ENCODE results near the gene ASMTL.

ASMTL gene

GRCh38 chrX:1419545-1420355, 33.0 kb downstream of the ASMTL start:
- TF ChIP-seq, protein P1, sequence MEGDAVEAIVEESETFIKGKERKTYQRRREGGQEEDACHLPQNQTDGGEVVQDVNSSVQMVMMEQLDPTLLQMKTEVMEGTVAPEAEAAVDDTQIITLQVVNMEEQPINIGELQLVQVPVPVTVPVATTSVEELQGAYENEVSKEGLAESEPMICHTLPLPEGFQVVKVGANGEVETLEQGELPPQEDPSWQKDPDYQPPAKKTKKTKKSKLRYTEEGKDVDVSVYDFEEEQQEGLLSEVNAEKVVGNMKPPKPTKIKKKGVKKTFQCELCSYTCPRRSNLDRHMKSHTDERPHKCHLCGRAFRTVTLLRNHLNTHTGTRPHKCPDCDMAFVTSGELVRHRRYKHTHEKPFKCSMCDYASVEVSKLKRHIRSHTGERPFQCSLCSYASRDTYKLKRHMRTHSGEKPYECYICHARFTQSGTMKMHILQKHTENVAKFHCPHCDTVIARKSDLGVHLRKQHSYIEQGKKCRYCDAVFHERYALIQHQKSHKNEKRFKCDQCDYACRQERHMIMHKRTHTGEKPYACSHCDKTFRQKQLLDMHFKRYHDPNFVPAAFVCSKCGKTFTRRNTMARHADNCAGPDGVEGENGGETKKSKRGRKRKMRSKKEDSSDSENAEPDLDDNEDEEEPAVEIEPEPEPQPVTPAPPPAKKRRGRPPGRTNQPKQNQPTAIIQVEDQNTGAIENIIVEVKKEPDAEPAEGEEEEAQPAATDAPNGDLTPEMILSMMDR (IDR thresholded peaks at IDR 0.05; ENCODE audit: low read depth, low read length), result no peak
- no peak for DNase-seq
- Histone ChIP-seq H3K36me3 (peaks cover 42% of the 10 kb centered on the region), H3K27ac (peak overlapping the region; percentile 33), H3K27me3 (ENCODE audit: insufficient read depth, low read depth, severe bottlenecking) (no peaks in the 10 kb centered on the region), H3K4me3 (ENCODE audit: low read depth, low read length) (no peak overlapping the region), H3K9me3 (ENCODE audit: severe bottlenecking) (peaks cover 8% of the 10 kb centered on the region)

GRCh38 chrX:1418901-1419544, 33.7 kb downstream of the ASMTL start:
- DNase-seq, result no peak
- TF ChIP-seq, protein P1 (IDR thresholded peaks at IDR 0.05; ENCODE audit: low read depth, low read length), result no peak
- peak overlapping the region; percentile 33 for H3K27ac ChIP-seq
- H3K36me3 ChIP-seq, result peaks cover 48% of the 10 kb centered on the region
- peaks cover 8% of the 10 kb centered on the region for H3K9me3 ChIP-seq (ENCODE audit: severe bottlenecking)
- H3K27me3 ChIP-seq (ENCODE audit: insufficient read depth, low read depth, severe bottlenecking), result no peaks in the 10 kb centered on the region
- no peak overlapping the region for H3K4me3 ChIP-seq (ENCODE audit: low read depth, low read length)

- H3K27ac ChIP-seq, result no peak overlapping the region
- H3K36me3 ChIP-seq, result peaks cover 53% of the 10 kb centered on the region
- H3K4me3 ChIP-seq (ENCODE audit: low read depth, low read length), result no peak overlapping the region
- no peaks in the 10 kb centered on the region for H3K27me3 ChIP-seq (ENCODE audit: insufficient read depth, low read depth, severe bottlenecking)
- no peak for DNase-seq
- TF ChIP-seq, protein P1 (IDR thresholded peaks at IDR 0.05; ENCODE audit: low read depth, low read length), result no peak
- peaks cover 8% of the 10 kb centered on the region for H3K9me3 ChIP-seq (ENCODE audit: severe bottlenecking)
Observed at GRCh38 chrX:1417921-1418771, 34.6 kb downstream of the ASMTL start.

DNA sequence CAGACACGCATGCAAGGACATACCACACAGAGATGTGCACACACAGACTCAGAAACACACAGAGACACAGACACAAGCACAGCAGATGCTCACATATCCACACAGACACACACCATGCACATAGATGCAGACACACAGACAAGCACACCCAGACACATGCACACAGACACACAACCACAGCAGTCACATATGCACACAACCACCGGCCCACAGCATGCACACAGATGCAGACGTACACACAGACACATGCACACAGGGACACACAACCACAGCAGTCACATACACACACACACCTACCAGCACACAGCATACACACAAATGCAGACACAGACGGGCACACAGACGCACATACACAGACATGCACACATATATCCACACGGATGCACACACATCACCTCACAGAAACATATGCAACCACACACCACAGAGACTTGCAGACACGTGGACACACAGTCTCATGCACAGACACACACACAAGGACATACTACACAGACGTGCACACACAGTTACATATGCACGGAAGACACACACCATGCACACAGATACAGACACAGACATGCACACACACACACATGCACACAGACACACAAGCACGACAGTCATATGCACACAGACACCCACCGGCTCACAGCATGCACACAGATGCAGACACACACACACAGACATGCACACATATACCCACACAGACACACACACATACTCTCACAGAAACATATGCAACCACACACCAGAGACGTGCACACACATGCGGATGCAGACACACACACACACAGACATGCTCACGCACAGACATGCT, 35.5 kb downstream of the ASMTL start:
- Histone ChIP-seq H3K27ac (no peak overlapping the region), H3K4me3 (ENCODE audit: low read depth, low read length) (no peak overlapping the region), H3K36me3 (peaks cover 55% of the 10 kb centered on the region), H3K27me3 (ENCODE audit: insufficient read depth, low read depth, severe bottlenecking) (no peaks in the 10 kb centered on the region), H3K9me3 (ENCODE audit: severe bottlenecking) (peaks cover 4% of the 10 kb centered on the region)
- TF ChIP-seq, protein P1 (IDR thresholded peaks at IDR 0.05; ENCODE audit: low read depth, low read length), result no peak
- no peak for DNase-seq

- Histone ChIP-seq H3K27ac (no peak overlapping the region), H3K36me3 (peaks cover 52% of the 10 kb centered on the region), H3K9me3 (ENCODE audit: severe bottlenecking) (no peaks in the 10 kb centered on the region), H3K27me3 (ENCODE audit: insufficient read depth, low read depth, severe bottlenecking) (no peaks in the 10 kb centered on the region), H3K4me3 (ENCODE audit: low read depth, low read length) (no peak overlapping the region)
- no peak for DNase-seq
- TF ChIP-seq, protein P1 (IDR thresholded peaks at IDR 0.05; ENCODE audit: low read depth, low read length), result no peak
Observed at GRCh38 chrX:1416327-1416784, 36.4 kb downstream of the ASMTL start.

All from WERI-Rb-1 (cell line).